Measurements from ENCODE around the gene DRAP1.

DNA sequence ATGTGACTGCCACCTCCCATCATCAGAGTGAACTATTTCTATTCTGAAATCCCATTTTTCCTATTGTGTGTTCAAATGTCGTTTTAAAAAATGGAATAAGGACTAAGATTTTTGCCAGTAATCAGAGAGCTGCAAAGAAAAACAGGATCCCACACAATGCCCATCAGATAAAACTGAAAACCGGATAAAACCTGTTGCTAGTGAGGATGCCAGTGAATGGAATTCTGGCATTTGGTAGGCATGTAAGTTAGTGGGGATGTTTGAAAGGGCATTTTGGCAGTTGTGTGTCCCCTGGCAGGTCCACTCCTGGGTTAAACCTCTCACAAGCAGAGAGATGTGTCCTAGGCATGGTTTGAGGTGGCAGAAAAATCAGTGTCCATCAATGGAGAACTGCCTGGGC lies 6.2 kb downstream of the DRAP1 start:
- TF ChIP-seq, protein P1, sequence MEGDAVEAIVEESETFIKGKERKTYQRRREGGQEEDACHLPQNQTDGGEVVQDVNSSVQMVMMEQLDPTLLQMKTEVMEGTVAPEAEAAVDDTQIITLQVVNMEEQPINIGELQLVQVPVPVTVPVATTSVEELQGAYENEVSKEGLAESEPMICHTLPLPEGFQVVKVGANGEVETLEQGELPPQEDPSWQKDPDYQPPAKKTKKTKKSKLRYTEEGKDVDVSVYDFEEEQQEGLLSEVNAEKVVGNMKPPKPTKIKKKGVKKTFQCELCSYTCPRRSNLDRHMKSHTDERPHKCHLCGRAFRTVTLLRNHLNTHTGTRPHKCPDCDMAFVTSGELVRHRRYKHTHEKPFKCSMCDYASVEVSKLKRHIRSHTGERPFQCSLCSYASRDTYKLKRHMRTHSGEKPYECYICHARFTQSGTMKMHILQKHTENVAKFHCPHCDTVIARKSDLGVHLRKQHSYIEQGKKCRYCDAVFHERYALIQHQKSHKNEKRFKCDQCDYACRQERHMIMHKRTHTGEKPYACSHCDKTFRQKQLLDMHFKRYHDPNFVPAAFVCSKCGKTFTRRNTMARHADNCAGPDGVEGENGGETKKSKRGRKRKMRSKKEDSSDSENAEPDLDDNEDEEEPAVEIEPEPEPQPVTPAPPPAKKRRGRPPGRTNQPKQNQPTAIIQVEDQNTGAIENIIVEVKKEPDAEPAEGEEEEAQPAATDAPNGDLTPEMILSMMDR (conservative IDR thresholded peaks at IDR 0.05; ENCODE audit: low read depth in 2 of 2): no peak
- TF ChIP-seq EZH2phosphoT487 (IDR thresholded peaks at IDR 0.05; ENCODE audit: unreplicated experiment): no peak
- TF ChIP-seq EZH2 (IDR thresholded peaks at IDR 0.05; ENCODE audit: low read depth, unreplicated experiment): no peak
- TF ChIP-seq POLR2AphosphoS5 (IDR thresholded peaks at IDR 0.05; ENCODE audit: low read depth): no peak
- no peak for TF ChIP-seq JUNB (IDR thresholded peaks at IDR 0.05; ENCODE audit: unreplicated experiment)
- no peak for TF ChIP-seq REST (IDR thresholded peaks at IDR 0.05; ENCODE audit: unreplicated experiment)
